COR-L47 (cell line): ENCODE measurements around the gene IDH3A.

Experiments used
- DNase-seq: peaks from one replicate; lab custom pipeline; 2025; lab: John Stamatoyannopoulos, UW

Gene IDH3A

DNA sequence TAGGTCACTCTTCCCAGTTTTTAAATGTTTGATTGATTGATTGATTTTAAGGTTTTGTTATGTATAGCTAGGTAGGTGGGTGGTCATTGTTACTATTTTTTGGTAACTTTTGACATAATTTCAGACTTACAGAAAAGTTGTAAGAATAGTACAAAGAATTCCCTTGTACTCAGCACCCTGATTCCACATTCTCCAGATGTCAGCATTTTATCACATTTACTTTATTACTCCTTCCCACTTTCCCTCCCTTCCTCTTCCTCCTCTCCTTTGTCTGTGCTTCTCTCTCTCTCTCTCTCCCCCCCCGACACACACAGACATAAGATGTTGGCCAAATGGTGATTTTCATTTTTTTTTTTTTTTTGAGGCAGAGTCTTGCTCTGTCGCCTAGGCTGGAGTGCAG is 14.8 kb downstream of the IDH3A start:
- DNase-seq = no peak

DNA sequence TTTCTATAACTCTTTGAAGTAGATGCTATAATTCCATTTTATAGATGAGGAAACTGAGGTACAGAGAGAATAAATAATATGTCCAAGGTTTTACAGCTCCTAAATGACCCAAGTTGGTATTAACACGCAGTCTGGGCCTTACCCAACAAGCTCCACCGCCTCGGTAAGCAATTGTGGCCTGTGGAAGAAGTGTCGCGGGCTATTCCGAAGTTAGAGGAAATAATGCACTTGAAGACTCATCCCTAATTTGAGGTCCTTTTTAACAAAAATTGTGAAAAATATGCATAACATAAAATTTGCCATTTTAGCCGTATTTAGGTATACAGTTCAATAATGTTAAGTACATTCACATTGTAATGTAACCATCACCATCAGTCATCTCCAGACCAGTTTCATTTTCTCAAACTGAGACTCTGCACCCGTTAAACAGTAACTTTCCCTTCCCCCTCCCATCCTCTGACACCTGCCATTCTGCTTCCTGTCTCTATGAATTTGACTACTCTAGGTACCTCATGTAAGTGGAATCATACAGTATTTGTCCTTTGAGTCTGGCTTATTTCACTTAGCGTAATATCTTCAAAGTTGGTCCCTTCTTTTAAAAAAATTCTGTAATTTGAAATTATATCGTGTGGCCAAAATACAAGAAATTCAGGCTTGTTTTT is 18.2 kb downstream of the IDH3A start:
- no peak for DNase-seq

DNA sequence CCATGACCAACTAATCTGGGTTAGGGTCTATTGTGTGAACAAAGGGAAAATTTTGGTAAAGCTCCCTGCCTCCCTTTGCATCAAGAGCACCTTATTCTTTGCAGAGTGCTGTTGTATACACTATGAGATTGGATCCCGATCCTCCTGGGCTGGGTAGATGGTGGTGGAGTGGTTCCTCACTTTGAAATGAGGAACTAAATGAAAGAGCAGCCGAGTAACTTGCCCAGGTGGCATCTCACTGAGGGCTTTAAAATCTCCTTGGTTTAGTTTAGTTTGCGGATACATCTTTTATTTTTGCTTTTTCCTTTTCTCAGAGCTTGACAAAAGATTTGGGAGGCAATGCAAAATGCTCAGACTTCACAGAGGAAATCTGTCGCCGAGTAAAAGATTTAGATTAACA is 19.4 kb downstream of the IDH3A start:
- DNase-seq = no peak

DNA sequence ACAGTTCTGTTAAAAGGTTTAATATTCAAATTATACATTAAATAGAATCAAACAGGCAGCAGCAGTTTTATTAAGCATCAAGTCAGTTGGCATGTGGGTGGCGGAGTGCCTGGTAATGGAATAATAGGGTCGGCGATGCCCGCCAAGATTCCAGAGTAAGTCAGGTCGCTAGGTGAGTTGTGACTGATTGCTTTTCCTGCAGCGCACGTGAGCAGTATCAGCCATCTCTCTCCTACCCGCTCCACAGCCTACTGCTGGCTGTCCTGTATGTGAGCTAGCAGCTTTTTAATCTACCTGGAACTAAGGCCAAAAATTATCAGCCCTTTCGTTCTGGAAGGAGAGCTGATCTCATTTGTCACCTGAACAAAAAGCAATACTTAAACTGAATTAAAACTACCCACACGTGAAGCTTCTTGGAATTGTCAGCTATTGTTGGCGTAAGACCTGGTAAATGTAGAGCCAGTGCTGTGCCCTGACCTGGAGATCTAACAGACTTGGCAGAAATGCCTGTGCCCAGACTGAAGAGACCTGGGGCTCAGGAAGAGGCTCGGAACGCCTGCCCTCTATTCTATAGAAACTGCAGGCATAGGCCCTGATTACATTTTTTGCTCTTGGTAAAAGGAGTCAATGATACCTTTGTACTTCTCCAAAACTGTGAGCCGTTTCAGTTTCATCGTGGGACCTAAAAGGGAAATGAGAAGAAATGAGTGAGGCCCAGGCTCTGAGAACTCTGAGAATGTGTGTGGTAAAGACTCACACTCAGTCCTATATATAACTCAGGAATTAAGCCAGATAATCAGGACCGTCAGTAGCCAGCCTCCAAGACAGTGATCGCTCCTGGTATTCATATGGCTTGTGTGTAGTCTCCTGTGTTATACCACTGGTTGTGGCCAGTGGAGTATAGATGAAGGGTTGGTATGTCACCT is 21.9 kb downstream of the IDH3A start:
- DNase-seq = no peak

DNA sequence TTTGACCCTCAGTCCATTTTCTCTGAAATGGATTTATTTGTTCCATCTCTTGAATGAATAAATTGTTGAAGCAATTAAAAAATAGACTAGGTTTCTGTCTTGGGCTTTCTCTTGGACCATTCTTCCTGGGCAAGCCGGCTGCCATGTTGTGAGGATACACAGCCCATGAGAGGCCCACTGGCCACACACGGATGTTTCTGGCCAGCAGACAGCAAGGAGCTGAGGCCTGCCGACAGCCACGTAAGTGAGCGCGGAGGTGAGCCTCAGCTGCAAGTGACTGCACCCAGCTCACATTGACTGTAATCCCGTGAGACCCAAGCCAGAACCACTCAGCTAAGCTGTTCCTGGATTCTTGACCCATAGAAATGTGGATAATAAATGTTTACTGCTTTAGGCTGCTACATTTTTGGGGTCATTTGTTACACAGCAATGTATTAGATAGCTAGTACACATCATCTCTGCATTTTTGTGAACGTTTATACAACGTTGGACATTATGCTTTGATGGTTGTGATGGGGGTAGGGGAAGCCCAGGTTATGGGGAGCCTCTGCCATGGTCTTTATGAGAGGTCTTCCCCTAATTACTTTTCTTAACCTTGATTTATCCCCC is 22.8 kb downstream of the IDH3A start:
- no peak for DNase-seq

- DNase-seq = no peak
Observed at GRCh38 chr15:78174401-78174800, 25.2 kb downstream of the IDH3A start.

DNA sequence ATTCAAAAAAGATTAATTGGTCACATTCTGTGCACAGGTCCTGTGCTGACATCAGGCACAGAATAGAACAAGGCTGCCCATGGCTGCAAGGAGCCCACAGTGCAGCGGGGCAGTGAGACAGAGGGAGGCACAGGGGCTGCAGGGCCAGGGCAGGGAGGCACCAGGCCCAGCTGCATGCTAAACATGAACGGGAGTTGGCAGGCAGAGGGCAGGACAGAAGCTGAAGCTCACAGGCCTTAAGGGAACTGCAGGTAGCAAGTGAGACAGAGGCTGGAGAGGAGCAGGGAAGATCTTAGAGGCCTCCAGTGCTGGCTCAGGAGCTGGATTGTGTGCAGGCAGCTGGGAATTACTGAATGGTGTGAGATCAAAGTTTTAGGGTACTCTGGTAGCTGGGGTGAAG is 26.2 kb downstream of the IDH3A start:
- no peak for DNase-seq

DNA sequence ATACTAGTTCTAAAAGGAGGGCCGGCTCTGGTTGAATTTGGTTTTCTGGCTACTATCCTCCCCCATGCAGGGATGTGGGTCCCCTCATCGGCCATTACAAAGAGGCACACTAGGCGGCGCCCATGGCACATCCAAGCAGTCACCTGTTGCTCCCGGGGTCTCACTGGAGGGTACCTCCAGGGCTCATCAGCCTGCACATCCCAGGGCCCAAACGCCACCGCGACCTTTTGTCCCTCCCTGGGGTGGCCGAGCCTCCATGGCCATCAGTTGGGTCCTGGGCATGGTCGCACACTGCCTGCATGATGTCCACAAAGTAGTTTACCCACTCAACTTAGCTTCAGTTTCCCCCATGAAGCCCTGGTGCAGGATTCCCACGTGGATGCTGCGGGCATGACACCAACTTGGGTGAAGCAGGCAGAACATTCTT is 28.3 kb downstream of the IDH3A start:
- no peak for DNase-seq

DNA sequence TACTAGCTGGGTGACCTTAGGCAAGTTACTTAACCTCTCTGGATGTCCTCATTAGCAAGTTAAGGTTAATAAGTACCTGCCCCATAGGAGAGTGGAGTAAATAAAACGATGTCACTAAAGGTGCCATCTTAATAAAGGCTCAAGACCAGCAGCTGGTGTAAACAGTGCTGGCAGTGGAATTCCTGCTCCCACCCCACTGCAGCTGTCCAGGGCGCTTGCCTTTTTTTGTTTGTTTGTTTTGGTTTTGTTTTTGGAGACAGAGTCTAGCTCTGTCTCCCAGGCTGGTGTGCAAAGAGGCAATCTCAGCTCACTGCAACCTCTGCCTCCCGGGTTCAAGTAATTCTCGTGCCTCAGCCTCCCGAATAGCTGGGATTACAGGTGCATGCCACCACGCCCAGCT is 28.9 kb downstream of the IDH3A start:
- DNase-seq = no peak

GRCh38 chr15:78179286-78179840 is 30.2 kb downstream of the IDH3A start:
- no peak for DNase-seq

- DNase-seq = no peak
Observed at GRCh38 chr15:78179906-78180305, 30.7 kb downstream of the IDH3A start.

DNA sequence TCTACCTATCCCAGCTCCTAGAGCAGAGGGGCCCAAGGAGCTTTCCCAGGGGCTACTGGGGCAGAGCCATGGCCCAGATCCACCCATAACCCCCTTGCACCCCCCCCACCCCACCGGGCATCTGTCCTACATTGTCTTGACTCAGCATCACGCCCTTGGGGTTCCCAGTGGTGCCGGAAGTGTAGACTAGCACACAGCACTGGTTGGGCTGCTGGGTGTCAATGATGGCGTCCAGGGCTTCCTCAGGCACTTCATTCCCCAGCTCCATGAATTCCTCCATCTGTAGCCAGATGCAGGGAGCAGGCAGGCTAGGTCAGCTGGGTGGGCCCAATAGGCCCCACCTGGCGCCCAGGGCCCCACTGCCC is 33.2 kb downstream of the IDH3A start:
- no peak for DNase-seq

GRCh38 chr15:78182821-78183220 is 33.7 kb downstream of the IDH3A start:
- DNase-seq = no peak

DNA sequence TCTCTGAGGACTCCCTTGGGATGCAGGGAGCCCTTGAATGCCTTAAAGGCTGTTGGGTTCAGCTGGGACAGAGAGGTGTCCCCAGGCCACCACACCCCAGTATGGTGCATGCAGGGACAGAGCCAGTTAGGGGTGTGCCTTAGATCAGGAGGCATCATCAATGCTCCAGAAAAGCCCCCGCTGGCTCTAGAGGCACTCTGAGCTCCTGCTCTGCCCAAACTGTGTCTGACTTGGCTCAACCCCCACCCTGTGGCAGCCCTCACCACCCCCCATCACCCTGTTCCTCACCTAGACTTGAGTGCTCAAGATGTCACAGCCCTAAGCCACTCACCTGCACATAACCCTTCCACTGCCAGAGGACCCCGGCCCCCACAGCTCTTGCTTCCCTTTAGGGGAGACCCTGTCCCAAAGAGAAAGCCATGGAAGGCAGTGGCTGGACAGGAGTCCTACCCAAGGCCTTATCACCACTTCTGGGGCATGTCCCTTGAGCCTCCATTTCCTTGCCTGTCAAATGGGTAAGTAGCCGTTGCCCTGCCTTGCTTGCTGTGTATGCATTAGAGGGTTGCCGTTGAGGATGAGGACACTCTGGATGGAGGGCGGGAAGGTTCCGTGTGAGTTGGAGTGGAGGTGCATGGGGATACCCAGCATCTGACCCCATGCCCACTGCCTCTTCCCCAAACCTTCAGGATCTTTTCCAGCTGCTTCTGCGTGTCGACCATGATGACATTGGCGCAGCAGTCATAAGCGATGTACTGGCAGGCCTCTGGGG is 43.8 kb downstream of the IDH3A start:
- DNase-seq = no peak

DNA sequence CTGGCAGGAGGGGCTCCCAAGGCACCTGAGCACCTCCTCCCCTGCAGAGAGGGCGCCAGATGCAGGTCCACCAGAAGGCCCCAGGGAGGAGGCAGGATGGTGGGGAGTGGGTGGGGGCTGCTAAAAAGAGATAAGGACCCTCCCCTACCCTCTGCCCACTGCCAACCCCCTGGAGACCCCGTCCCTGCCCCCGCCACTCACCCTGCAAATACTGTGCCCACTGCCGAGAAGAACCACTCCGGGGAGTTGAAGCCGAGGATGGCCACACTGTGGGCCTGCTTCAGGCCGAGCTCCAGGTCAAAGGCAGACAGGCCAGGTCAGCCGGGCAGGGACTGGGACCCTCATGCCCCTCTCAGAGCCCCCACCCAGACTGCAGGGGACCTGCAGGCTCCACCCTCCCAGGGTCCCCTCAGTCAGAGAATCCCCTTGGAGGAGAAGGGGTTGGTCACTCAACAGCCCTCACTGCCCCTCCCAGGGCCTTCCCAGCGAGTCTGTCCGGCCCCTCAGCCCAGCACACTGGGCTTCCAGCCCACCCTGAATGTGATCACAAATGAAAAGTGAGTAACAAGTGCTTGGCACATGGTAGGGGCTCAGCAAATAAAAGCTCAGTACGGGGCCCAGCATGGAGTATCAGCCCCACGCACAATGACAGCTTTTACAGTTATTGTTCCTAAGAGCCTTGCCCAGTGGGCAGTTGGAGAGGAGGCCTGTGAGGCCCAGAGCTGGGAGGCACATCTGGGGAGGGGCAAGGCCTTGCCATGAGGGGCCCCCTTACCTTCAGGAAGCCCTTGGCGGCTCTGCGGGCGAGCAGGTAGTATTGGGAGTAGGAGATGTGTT is 44.8 kb downstream of the IDH3A start:
- DNase-seq = no peak

DNA sequence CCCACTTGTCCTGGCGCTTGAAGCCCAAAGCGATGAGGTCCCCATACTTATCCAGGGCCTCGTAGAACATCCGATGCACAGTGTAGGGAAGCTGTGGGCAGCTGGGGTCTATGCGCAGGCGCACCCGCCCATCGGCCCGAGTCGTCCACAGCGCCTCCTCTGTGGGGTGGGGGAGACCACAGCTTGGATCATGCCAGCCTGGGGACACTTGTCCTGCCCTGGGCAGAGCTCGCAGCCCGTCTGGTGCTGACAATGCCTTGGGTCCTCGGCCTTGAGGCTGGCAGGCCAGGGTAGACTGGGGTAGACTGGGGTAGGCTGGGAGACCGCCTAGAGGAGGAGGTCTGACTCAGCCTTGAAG is 45.4 kb downstream of the IDH3A start:
- DNase-seq = no peak

DNA sequence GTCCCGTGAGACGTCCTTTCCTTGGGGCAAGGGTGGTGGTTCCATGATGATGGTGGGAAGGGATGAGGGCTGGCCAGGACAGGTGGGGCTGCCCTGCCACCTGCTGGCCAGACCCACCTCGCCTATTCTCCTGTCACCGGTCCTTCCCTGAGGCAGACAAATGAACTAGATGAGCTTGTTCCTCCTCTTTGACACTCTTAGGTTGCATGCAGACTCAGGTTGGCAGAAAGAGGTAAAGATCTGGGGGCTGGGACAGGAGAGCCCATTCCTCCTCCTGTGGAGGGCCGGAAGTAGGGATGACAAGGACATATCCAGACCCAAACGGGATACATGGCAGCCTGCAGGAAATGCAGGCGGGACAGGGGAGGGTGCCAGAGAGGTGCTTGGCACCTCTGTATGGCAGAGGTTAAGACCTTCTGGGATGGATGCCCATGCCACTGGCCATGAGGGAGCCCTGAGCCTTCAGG is 46.6 kb downstream of the IDH3A start:
- DNase-seq = no peak

DNA sequence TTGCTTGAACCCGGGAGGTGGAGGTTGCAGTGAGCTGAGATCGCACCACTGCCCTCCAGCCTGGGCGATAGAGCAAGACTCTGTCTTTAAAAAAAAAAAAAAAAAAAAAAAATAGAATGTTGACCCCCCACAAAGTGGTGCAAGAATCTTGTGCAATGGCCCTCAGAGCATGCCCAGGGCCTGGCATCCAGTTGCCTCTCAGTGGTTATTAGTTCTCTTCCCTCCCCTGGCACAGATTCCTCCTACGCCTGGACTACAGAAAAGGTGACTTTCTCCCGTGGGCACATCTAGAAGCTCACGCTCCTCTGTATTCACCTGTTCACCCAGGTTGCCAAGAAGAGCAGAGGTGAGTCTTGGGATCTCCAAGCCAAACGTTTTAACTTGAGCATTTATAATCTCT is 48.5 kb downstream of the IDH3A start:
- DNase-seq = no peak

GRCh38 chr15:78200276-78200930 is 51.2 kb downstream of the IDH3A start:
- no peak for DNase-seq
